Measurements from ENCODE around the gene RFC3. TPM values are rescaled to one million over a fixed set of nuclear protein-coding genes. Genes with fewer than 3 reads are reported as not detected.

RFC3 gene
- total RNA-seq, 1 donor from 2014 or later: 55.4 TPM

GRCh38 chr13:33874871-33875270 lies 56.9 kb downstream of the RFC3 start:
- Mint-ChIP-seq H3K27me3 (ENCODE audit: low read depth) (no peaks in the 10 kb centered on the region), H3K9me3 (no peaks in the 10 kb centered on the region), H3K27ac (no peak overlapping the region), H3K36me3 (ENCODE audit: low read depth) (no peaks in the 10 kb centered on the region), H3K4me3 (ENCODE audit: low read depth) (no peak overlapping the region), H3K4me1 (ENCODE audit: low read depth) (no peaks in the 10 kb centered on the region)
- intact Hi-C loops (cut with micrococcal nuclease): no loop called here
- no peak for DNase-seq (ENCODE audit: low spot score)

- Mint-ChIP-seq H3K27me3 (ENCODE audit: low read depth) (no peaks in the 10 kb centered on the region), H3K4me3 (ENCODE audit: low read depth) (no peak overlapping the region), H3K27ac (no peak overlapping the region), H3K36me3 (ENCODE audit: low read depth) (no peaks in the 10 kb centered on the region), H3K4me1 (ENCODE audit: low read depth) (no peaks in the 10 kb centered on the region), H3K9me3 (no peaks in the 10 kb centered on the region)
- no peak for DNase-seq (ENCODE audit: low spot score)
- intact Hi-C loops (cut with micrococcal nuclease): no loop called here
Observed at GRCh38 chr13:33875618-33876401, 57.9 kb downstream of the RFC3 start.

- Mint-ChIP-seq H3K36me3 (ENCODE audit: low read depth) (no peaks in the 10 kb centered on the region), H3K9me3 (no peaks in the 10 kb centered on the region), H3K4me3 (ENCODE audit: low read depth) (no peak overlapping the region), H3K27me3 (ENCODE audit: low read depth) (no peaks in the 10 kb centered on the region), H3K4me1 (ENCODE audit: low read depth) (no peaks in the 10 kb centered on the region), H3K27ac (no peak overlapping the region)
- intact Hi-C loops (cut with micrococcal nuclease): no loop called here
- no peak for DNase-seq (ENCODE audit: low spot score)
Observed at GRCh38 chr13:33876716-33877394, 58.9 kb downstream of the RFC3 start.

- Mint-ChIP-seq H3K9me3 (no peaks in the 10 kb centered on the region), H3K4me3 (ENCODE audit: low read depth) (no peak overlapping the region), H3K27me3 (ENCODE audit: low read depth) (no peaks in the 10 kb centered on the region), H3K36me3 (ENCODE audit: low read depth) (peaks cover under 1% of the 10 kb centered on the region), H3K4me1 (ENCODE audit: low read depth) (no peaks in the 10 kb centered on the region), H3K27ac (no peak overlapping the region)
- intact Hi-C loops (cut with micrococcal nuclease): no loop called here
- no peak for DNase-seq (ENCODE audit: low spot score)
Observed at GRCh38 chr13:33879118-33879517, 61.2 kb downstream of the RFC3 start.

GRCh38 chr13:33882804-33883203 lies 64.9 kb downstream of the RFC3 start:
- intact Hi-C loops (cut with micrococcal nuclease): no loop called here
- Mint-ChIP-seq H3K4me1 (ENCODE audit: low read depth) (no peaks in the 10 kb centered on the region), H3K36me3 (ENCODE audit: low read depth) (peaks cover 9% of the 10 kb centered on the region), H3K4me3 (ENCODE audit: low read depth) (no peak overlapping the region), H3K27ac (no peak overlapping the region), H3K27me3 (ENCODE audit: low read depth) (no peaks in the 10 kb centered on the region), H3K9me3 (peaks cover 4% of the 10 kb centered on the region)
- DNase-seq (ENCODE audit: low spot score): no peak

- Mint-ChIP-seq H3K27ac (no peak overlapping the region), H3K4me3 (ENCODE audit: low read depth) (no peak overlapping the region), H3K27me3 (ENCODE audit: low read depth) (no peaks in the 10 kb centered on the region), H3K4me1 (ENCODE audit: low read depth) (no peaks in the 10 kb centered on the region), H3K9me3 (peaks cover 4% of the 10 kb centered on the region), H3K36me3 (ENCODE audit: low read depth) (peaks cover 9% of the 10 kb centered on the region)
- DNase-seq (ENCODE audit: low spot score): no peak
- intact Hi-C loops (cut with micrococcal nuclease): no loop called here
Observed at GRCh38 chr13:33884531-33885220, 66.7 kb downstream of the RFC3 start.

Data from activated T-helper 2 cell treated with anti-CD3 and anti-CD28 coated beads, Interferon-gamma antibody, Interleukin-2, Interleukin-4, amounts not matched to agents 10 μg/mL and 5 μg/mL and 100 μg/mL, durations not matched to agents 14 hours and 24 hours and 36 hours (primary cell).